Neural crest cell (in vitro differentiated cells): Measurements from ENCODE around the gene PPA1. TPM values are rescaled to one million over a fixed set of nuclear protein-coding genes. Genes with fewer than 3 reads are reported as not detected.
A peak's percentile ranks its signal among the peaks of the same experiment; 100 is the strongest.

Source experiments
- DNase-seq: peaks from one replicate; pipeline ENCODE4 v3.0.0; 2021; ENCODE audit warnings: low read depth, mixed read lengths, low spot score
- H3K27ac Mint-ChIP-seq: one replicate; pipeline ENCODE4 v1.8.0; 2021; ENCODE audit warnings: mild to moderate bottlenecking, mixed read lengths; ENCODE audit not compliant: unreplicated experiment
- H3K27me3 Mint-ChIP-seq: 2 replicates; pipeline ENCODE4 v1.8.0; 2021; ENCODE audit warnings: low read depth, mild to moderate bottlenecking, mixed read lengths
- H3K36me3 Mint-ChIP-seq: 2 replicates; pipeline ENCODE4 v1.8.0; 2021; ENCODE audit warnings: low read depth, mild to moderate bottlenecking, mixed read lengths
- H3K4me1 Mint-ChIP-seq: 2 replicates; pipeline ENCODE4 v1.8.0; 2021; ENCODE audit warnings: mixed read lengths
- H3K4me3 Mint-ChIP-seq: one replicate; pipeline ENCODE4 v1.8.0; 2021; ENCODE audit warnings: mild to moderate bottlenecking, mixed read lengths
- H3K9me3 Mint-ChIP-seq: 2 replicates; pipeline ENCODE4 v1.8.0; 2021; ENCODE audit warnings: mixed read lengths
- CTCF ChIP-seq: fragments of 200-600 bp; sonication (generic); conservative IDR thresholded peaks from 2 replicates; pipeline ENCODE4 v1.5.0; 2021; ENCODE audit warnings: antibody characterized with exemption, mild to moderate bottlenecking
- total RNA-seq: library from RNA; stranded (reverse); gene quantifications from 2 replicates; pipeline ENCODE4 v1.2.1, GENCODE V29; 2021

The PPA1 gene
- total RNA-seq, 1 donor from 2014 or later, result 179 TPM

GRCh38 chr10:70169011-70169410 is 64.2 kb downstream of the PPA1 start:
- TF ChIP-seq CTCF, result no peak
- Mint-ChIP-seq H3K4me1 (peaks cover 23% of the 10 kb centered on the region), H3K36me3 (peaks cover 3% of the 10 kb centered on the region), H3K27me3 (no peaks in the 10 kb centered on the region), H3K27ac (peak overlapping the region; percentile 88), H3K4me3 (peak overlapping the region; percentile 94), H3K9me3 (no peaks in the 10 kb centered on the region)
- DNase-seq, result no peak

DNA sequence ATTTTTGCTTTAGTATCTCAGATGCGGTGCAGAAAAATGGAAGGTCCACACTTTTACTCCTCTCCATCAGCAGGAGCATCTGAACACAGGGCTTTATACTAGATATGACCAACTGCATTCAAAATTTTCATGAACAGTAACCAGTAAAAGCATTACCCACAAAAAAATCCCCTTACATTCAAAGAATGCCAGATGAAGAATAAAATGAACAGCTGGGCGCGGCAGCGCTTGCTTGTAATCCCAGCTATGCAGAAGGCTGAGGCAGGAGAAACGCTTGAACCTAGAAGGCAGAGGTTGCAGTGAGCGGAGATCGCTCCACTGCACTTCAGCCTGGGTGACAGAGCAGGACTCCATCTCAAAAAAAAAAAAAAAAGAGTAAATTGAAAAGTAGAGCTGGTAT is 66.0 kb downstream of the PPA1 start:
- H3K27me3 Mint-ChIP-seq, result no peaks in the 10 kb centered on the region
- no peak for TF ChIP-seq CTCF
- H3K4me3 Mint-ChIP-seq, result peak overlapping the region; percentile 78
- no peak overlapping the region for H3K27ac Mint-ChIP-seq
- peaks cover 3% of the 10 kb centered on the region for H3K36me3 Mint-ChIP-seq
- DNase-seq, result no peak
- no peaks in the 10 kb centered on the region for H3K9me3 Mint-ChIP-seq
- peaks cover 23% of the 10 kb centered on the region for H3K4me1 Mint-ChIP-seq

DNA sequence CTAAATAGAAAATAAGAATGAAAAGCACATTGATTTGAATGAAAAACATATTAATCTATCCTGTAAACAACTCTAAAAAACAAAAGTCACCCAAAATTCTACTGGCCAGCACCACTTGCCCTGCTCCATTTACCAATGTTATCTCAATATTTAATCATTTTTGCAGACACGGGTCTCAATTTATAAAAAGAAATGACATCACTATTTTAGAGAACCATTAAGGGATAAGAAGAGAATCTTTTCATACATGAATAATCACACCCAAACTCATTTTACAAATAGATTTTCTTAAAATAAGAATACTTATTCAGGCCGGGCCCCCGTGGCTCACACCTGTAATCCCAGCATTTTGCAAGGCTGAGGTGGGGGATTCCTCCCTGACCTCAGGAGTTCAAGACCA is 66.8 kb downstream of the PPA1 start:
- H3K4me3 Mint-ChIP-seq, result peak overlapping the region; percentile 57
- no peak overlapping the region for H3K27ac Mint-ChIP-seq
- H3K36me3 Mint-ChIP-seq, result peaks cover 3% of the 10 kb centered on the region

GRCh38 chr10:70164163-70164562 is 69.1 kb downstream of the PPA1 start:
- no peak for TF ChIP-seq CTCF
- H3K4me3 Mint-ChIP-seq, result no peak overlapping the region
- H3K27ac Mint-ChIP-seq, result no peak overlapping the region
- H3K9me3 Mint-ChIP-seq, result no peaks in the 10 kb centered on the region
- peaks cover 3% of the 10 kb centered on the region for H3K36me3 Mint-ChIP-seq
- H3K27me3 Mint-ChIP-seq, result no peaks in the 10 kb centered on the region
- DNase-seq, result no peak
- peaks cover 18% of the 10 kb centered on the region for H3K4me1 Mint-ChIP-seq

More for the DNA sequence above, 66.8 kb downstream of the PPA1 start:
- no peak for TF ChIP-seq CTCF
- peaks cover 28% of the 10 kb centered on the region for H3K4me1 Mint-ChIP-seq
- no peaks in the 10 kb centered on the region for H3K9me3 Mint-ChIP-seq
- DNase-seq, result no peak
- H3K27me3 Mint-ChIP-seq, result no peaks in the 10 kb centered on the region

- no peaks in the 10 kb centered on the region for H3K9me3 Mint-ChIP-seq
- TF ChIP-seq CTCF, result no peak
- peaks cover 3% of the 10 kb centered on the region for H3K36me3 Mint-ChIP-seq
- DNase-seq, result no peak
- no peak overlapping the region for H3K4me3 Mint-ChIP-seq
- peaks cover 11% of the 10 kb centered on the region for H3K4me1 Mint-ChIP-seq
- H3K27ac Mint-ChIP-seq, result no peak overlapping the region
- no peaks in the 10 kb centered on the region for H3K27me3 Mint-ChIP-seq
These were observed 69.8 kb downstream of the PPA1 start for GRCh38 chr10:70163448-70163847.

DNA sequence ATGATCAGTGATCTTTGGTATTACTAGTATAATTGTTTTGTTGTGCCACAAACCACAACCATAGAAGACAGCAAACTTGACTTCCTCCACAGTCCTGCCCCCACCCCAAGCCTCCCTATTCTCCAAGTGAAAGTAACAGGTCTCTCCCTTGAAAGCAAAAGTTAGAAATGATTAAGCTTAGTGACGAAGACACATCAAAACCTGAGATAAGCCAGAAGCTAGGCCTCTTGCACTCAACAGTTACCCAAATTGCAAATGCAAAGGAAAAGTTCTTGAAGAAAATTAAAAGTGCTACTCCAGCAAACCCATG is 70.4 kb downstream of the PPA1 start:
- Mint-ChIP-seq H3K4me1 (peaks cover 11% of the 10 kb centered on the region), H3K27ac (no peak overlapping the region), H3K27me3 (no peaks in the 10 kb centered on the region), H3K4me3 (no peak overlapping the region), H3K36me3 (peaks cover 3% of the 10 kb centered on the region), H3K9me3 (no peaks in the 10 kb centered on the region)
- no peak for TF ChIP-seq CTCF
- DNase-seq, result no peak
